GM18526 (cell line): ENCODE data around the gene BMI1.

Source experiments
- POLR2A ChIP-seq: IDR thresholded peaks from 3 replicates; pipeline ENCODE4 v1.6.1; 2011; ENCODE audit not compliant: insufficient read length; ENCODE audit errors: extremely low read depth

BMI1 gene

GRCh38 chr10:22368402-22368801 is 47.5 kb downstream of the BMI1 start:
- TF ChIP-seq POLR2A, result no peak

- no peak for TF ChIP-seq POLR2A
Observed at GRCh38 chr10:22368981-22369380, 48.1 kb downstream of the BMI1 start.

GRCh38 chr10:22369434-22370072 is 48.7 kb downstream of the BMI1 start:
- no peak for TF ChIP-seq POLR2A

GRCh38 chr10:22370320-22370719 is 49.4 kb downstream of the BMI1 start:
- no peak for TF ChIP-seq POLR2A

GRCh38 chr10:22372298-22372697 is 51.4 kb downstream of the BMI1 start:
- TF ChIP-seq POLR2A, result no peak

GRCh38 chr10:22372917-22373316 is 52.0 kb downstream of the BMI1 start:
- TF ChIP-seq POLR2A, result no peak

- TF ChIP-seq POLR2A, result no peak
Observed at GRCh38 chr10:22374489-22375126, 53.7 kb downstream of the BMI1 start.

- no peak for TF ChIP-seq POLR2A
Observed at GRCh38 chr10:22379059-22379458, 58.2 kb downstream of the BMI1 start.
